CD4-positive, alpha-beta T cell treated with Interleukin-10 for 1 hour (primary cell): ENCODE results near the gene CLCA2.
A peak's percentile ranks its signal among the peaks of the same experiment; 100 is the strongest.

Source experiments
- DNase-seq: peaks from one replicate; pipeline ENCODE4 v3.0.0-alpha.2; 2020

Gene CLCA2

GRCh38 chr1:86423873-86424272 lies at the start of gene CLCA2:
TSS of gene CLCA2 (plus strand) at chr1:86424171. CDS start at chr1:86424248, 77 bp downstream.
- DNase-seq: no peak

DNA sequence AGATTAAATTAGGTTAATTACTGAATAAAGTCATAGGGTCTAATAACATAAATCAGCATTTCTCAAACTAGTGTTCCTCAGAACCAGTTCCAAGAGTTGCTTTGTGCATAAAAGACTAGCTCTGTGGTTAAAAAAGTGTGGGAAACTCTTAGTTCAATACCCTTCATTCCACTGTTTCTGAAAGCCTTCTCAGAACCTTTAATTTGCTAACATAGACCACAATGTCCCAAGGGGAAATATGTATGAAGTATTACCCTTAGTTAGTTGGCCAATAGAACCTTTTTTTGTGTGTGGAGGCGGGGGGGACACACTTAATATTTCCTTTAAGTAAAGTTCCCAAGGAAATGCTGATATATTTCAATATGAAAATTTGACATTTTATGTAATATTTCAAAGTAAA lies 48.3 kb upstream of the CLCA2 start:
- DNase-seq: no peak

GRCh38 chr1:86377341-86377740 lies 46.6 kb upstream of the CLCA2 start:
- DNase-seq: no peak

DNA sequence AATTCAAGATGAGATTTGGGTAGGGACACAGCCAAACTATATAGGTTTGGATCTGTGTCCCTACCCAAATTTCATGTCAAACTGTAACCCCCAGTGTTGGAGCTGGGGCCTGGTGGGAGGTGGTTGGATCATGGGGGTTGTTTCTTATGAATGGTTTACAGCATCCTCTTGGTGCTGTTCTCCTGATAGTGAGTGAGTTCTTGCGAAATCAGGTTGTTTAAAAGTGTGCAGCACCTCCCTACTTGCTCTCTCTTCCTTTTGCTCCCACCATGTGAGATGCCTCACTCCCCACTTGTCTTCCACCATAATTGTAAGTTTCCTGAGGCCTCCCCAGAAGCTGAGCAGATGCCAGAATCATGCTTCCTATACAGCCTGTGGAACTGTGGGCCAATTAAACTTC lies 45.2 kb upstream of the CLCA2 start:
- DNase-seq: no peak

GRCh38 chr1:86380257-86380861 lies 43.6 kb upstream of the CLCA2 start:
- DNase-seq: peak; percentile 62

- no peak for DNase-seq
These were observed 42.7 kb upstream of the CLCA2 start for GRCh38 chr1:86381223-86381622.

- no peak for DNase-seq
These were observed 41.1 kb upstream of the CLCA2 start for GRCh38 chr1:86382878-86383277.

DNA sequence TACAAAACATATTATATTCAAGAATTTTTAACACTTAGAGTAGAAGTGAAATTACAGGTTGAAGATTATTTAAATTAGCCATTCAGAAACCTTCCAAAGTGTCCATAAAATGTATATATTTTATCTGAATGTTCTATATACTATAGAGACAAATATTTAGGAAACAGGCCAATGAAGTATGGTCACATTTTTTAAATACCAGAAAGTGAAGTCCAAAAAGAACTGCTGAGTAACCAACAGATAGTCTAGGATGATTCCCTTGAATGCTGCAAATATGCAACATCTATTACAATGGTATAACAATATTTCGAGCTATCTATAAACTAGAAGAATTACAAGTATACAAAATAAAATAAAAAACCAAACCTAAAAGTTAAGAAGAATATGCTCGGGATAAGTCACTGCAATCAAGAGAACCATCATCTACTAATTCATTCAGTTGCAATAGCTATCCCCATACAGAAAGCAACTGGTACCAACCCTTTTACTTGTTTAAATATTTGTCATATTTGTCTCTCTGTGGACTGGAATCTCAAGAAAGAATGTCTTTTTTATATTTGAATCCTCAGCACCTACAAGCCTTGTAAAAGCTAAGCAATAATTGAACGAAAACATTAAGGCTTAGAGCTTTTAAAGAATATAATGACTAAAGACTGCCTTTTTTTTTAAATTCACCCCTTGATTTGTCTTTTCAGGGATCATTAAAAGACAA lies 35.9 kb upstream of the CLCA2 start:
- DNase-seq: no peak

DNA sequence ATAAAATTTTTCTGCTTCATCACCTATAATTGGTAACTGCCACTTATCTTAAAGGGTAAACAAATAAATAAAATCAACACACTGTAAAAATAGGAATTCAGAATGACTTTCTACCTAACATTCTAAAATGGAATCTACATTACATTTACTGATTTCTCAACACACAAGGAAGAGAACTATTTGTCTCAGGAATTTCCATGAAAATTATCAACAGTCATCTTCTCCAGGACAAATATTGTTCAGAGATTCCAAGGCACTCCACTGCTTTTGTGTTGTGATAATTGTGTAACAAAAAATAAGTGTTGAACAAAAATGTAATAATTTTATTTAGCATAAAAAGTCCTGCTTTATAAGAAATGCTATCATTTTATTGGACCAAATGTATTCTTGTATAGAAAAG lies 35.2 kb upstream of the CLCA2 start:
- DNase-seq: no peak

DNA sequence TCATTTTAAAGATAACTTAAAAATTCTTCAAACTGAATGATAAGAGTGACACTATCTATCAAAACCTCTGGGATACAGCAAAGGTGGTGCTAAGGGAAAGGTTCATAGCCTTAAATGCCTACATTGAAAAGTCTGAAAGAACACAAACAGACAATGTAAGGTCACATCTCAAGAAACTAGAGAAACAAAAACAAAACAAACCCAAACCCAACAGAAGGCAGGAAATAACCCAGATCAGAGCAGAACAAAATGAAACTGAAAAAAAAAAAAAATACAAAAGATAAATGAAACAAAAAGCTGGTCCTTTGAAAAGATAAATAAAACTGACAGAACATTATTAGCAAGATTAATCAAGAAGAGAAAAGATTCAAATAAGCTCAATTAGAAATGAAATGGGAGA lies 34.7 kb upstream of the CLCA2 start:
- peak; percentile 49 for DNase-seq

DNA sequence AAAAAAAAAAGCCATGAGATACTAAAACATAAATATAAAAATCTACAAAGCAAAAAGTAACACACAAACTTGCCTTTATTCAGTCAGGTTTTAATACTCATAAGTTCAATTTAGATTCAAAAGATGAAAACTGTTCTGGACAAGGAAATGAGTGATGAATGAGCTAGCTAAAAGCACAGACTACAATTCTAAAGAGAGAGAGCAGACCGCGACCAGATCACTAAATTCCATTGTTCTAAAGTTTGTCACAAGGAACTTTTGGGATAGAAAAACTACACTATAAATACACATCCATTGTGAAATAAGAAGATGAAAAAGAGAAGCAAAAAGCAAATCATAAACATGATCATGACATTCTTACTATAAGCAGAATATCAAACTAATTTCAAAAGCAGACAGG lies 29.6 kb upstream of the CLCA2 start:
- DNase-seq: no peak

DNA sequence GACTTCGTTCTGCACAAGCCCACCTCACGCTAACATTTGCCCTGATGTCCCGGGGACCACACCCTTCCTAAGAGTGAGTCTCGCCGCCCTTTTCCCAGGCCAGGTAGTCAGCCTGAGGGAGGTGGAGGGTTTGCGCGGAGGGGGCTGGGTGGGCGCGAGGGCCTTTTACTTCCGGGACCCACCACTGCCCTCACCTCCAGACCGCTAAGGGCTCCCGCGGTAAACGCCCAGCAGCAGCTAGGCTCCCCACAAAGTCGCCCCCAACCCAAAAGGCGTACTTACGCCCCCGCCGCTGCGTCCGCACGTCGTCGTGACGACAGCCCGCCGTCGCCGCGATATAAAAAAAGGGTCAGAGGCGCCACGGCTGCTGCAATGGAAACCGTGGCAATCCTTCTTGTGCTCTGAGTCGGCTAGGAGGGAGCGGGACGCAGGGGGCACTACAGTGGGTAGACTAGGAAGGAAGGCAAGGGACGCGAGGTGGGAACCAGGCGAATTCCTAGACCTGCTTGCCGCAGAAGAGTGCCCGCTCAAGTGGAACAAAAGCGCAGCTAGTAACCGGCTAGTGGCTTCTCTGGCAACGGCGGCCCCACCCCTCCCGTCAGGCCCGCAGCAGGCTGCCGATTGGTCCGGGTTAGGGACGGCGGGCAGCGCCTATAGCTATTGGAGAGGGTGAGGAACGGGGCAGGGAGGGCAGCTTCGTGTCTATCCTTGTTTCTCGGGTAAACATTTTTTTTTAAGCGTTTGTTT lies 28.0 kb upstream of the CLCA2 start, which contains the start of gene ODF2L:
TSS of gene ODF2L (minus strand) at position 573 of the 747 bp plus-strand sequence. CDS start 9,296 bp downstream, outside the sequence.
- DNase-seq: peak; percentile 90

- no peak for DNase-seq
These were observed 27.5 kb upstream of the CLCA2 start for GRCh38 chr1:86396498-86396890.

DNA sequence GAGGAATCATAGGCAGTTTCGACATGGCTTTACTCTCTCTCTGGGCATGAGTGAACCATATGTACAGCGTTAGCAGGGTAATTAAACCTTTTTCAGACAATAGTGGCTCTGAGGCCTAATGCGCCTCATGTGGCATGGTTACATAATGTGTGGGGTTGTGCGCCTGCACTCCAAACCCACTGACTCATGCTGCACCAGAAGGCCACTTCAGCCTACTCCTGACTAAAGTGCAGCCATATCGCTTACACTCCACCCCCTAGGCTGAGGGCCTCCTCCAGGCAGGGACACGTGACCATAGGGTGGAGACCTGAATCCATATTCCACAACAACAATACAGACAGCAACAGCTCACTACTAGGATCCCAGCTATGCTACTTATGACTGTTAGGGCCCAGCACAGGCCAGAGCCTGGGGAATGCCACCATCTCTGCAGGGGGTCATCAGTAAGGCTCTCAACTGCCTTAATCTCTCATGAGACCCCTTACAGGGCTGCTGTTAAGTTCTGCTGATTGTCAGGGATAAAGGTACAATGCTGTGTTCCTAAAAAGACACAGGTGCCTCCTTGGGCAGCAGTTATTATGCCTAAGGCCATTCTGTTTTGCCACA lies 14.5 kb upstream of the CLCA2 start:
- DNase-seq: no peak

DNA sequence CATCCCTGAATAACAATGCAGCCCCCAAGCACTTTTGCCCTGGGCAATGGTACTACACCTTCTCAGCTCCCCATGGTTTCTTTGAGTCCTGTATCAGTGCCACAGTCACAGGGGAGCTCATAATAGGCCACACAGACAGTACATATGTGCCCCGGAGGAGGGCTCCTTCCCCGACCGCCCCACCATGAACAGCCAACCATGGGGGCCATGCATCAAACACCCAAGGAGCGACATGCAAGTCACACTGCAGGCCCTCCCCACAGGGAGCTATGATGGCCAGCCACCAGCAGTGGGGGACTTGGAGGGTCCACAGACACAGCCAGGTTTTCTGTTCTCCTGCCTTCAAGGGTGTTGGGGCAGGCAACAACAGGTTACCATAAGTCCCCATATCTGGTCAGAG lies 13.1 kb upstream of the CLCA2 start:
- DNase-seq: no peak

DNA sequence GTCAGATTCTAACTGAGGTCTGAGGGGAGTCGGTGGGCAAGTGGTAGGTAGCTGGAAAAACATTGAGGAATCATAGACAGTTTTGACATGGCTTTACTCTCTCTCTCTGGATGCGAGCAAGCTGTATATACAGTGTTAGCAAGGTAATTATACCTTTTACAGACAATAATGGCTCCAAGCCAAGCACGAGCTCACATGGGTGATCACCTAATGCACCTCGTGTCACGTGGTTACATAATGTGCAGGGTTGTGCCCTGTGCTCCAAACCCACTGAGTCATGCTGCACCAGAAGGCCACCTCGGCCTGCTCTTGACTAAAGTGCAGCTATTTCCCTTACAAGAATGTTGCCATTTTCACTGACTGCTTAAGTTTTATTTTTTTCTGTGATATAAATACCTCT lies 7.6 kb upstream of the CLCA2 start:
- DNase-seq: no peak

GRCh38 chr1:86419277-86419903 lies 4.6 kb upstream of the CLCA2 start:
- DNase-seq: peak; percentile 61

DNA sequence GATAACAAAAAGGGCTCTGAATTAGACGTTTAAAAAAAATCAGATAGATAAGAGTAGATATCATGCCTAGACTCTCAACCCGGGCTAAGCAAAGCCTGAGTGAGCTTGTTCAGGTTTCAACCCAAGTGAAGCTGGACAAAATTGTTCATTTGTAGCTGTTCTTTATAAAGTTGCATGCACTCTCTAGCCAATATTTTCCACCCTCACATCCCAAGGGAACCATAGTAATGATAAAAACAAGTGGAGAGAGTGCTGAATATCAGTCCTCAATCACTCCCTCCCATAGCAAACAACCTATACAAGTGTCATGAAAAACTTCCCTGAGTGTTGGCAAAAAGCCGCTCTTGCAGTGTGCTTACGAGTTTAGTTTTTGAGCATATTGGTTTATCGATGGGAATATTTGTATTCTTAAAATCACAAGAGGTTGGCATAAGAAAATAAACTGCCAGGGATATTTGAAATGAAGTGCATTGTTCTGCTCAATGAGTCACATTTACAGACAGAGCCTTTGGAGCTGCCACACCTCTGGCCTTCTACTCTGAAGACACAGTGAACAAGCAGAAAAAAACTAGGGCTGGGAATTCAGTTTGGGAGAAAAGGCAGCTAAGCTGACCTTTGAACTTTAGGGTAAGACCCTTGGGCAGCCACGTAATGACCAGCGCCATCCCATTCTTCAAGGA lies 2.2 kb upstream of the CLCA2 start:
- DNase-seq: no peak

- no peak for DNase-seq
These were observed 498 bp upstream of the CLCA2 start for GRCh38 chr1:86423473-86423872.

DNA sequence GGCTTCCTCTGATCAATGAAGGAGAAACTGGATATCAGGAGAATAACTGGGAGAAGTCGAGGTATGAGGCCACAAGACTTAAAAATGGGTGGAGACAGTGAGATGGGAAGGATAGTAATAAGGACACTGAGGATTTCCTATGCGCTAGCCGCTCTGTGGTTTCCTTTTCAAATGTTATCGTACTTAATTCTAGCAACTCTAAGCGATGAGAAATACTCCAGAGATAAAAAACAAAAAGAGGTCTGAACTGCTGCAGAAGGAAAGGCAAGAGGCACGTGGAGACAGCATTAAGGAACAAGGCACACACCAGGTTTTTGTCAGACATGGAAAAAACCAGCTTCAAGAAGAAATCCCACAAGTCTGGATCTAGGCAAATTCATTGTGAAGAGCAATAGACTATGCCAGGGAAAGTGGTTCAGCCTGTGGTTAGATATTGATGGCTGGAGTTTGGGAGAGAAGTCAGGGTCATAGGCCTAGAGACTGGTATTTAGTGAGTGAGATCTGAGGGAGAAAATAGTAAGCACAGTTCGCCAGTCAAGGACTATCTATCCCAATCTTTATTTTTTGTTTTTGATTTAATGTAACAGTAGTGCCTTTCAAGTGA lies 5.3 kb downstream of the CLCA2 start:
- DNase-seq: no peak

DNA sequence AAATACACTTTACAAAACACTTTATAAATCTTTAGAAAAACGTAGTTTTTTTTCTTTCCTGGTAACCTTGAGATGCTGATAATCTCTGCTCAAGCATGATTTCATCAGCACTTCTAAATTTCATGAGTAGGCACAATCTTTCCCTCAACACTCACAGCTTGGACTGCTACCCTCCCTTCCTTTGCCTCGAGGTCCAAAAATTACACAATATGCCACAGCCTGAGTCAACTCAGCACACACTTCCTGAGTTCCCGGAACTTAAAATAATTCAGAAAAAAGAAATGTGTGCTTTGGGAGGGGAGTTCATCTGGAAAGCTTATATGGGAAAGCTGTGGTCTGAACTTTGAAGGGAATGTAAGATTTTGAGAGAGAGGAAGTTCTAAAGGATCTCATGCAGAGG lies 5.9 kb downstream of the CLCA2 start:
- peak; percentile 3 for DNase-seq

DNA sequence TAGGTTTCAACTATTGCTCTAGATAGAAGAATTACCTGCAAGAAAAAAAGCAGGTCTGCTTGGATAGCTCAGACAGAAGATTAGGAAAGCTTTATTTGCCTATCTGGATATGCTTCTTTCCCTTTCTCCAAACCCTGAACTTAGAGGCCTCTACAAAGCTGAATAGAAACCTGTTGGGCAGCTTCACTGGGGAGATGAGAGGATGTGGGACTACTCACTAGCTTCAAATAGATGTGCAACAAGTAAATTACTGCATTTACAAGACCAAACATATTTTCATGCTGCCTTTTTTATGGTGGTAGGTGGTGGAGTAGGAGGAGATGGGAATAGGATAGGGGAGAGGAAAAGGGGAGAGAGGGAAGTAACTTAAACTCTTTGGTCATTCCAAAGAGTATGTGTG lies 6.4 kb downstream of the CLCA2 start:
- DNase-seq: no peak
